NAMALWA (cell line): ENCODE measurements around the gene TREML1.
"Not testable (repeated sequence)": the region's sequence is repeated elsewhere in the genome, so short reads cannot be mapped to it uniquely, and the experiment has no call there.

Experiments
- DNase-seq: peaks from one replicate; pipeline ENCODE4 v3.0.0-alpha.2; 2015; ENCODE audit warnings: low spot score

TREML1 gene

GRCh38 chr6:41147917-41148316 is 6.2 kb downstream of the TREML1 start:
- no peak for DNase-seq

- no peak for DNase-seq
Measured at GRCh38 chr6:41136911-41137310, 17.2 kb downstream of the TREML1 start.

GRCh38 chr6:41135062-41135832 is 18.9 kb downstream of the TREML1 start:
- no peak for DNase-seq

GRCh38 chr6:41132254-41132653 is 21.9 kb downstream of the TREML1 start:
- DNase-seq = no peak

GRCh38 chr6:41125282-41125681 is 28.9 kb downstream of the TREML1 start:
- no peak for DNase-seq

- no peak for DNase-seq
Measured at GRCh38 chr6:41122918-41123317, 31.2 kb downstream of the TREML1 start.

DNA sequence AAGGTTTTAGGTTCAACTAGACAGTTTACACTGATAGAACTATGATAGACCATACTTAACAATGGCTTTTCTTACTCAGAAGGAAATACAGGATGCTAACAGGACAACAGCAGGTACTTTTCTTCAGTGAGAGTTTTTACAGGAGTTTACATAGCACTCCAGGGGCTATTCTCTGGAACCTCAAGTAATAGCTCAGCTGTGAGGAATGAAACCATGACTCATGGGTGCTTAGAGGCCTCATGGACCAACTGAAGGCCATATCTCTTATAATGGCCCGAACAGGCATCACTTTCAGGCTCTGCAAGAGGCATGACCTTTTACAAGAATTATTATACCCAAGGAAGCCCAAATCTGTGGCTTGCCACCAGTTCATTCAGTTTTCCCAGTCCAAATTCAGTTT is 31.8 kb downstream of the TREML1 start:
- DNase-seq = no peak

- DNase-seq = no peak
Measured at GRCh38 chr6:41120058-41120457, 34.1 kb downstream of the TREML1 start.

DNA sequence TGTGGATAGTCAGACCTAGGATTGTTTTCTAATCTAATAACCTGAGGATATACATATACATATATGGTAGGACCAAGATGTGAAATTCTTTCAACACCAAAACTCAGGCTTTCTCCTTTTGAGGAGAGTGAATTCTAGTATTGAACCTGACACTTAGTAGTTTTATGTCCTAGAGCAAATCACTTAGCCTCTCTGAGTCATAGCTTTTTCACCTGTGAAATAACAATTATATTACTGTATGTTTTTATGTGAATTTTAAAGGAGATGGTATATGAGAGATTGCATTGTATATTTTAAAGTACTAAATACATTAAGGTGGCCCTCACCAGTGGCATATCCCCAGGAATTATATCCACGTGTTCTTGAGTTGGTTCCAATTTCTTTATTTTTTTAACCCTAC is 34.6 kb downstream of the TREML1 start:
- no peak for DNase-seq

DNA sequence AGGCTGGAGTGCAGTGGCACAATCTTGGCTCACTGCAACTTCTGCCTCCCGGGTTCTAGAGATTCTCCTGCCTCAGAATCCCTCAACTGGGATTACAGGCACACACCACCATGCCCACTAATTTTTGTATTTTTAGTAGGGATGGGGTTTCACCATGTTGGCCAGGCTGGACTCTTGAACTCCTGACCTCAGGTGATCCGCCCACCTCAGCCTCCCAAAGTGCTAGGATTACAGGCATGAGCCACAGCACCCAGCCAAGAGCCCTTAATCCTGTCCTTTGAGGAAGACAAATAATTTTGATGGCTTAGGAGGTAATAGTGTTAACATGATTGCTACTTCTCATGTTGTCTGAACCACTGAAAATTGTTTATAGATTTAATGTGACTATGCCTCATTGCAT is 39.1 kb downstream of the TREML1 start:
- not testable (repeated sequence) for DNase-seq

- no peak for DNase-seq
Measured at GRCh38 chr6:41111017-41111416, 43.1 kb downstream of the TREML1 start.

GRCh38 chr6:41103847-41104246 is 50.3 kb downstream of the TREML1 start:
- DNase-seq = no peak

DNA sequence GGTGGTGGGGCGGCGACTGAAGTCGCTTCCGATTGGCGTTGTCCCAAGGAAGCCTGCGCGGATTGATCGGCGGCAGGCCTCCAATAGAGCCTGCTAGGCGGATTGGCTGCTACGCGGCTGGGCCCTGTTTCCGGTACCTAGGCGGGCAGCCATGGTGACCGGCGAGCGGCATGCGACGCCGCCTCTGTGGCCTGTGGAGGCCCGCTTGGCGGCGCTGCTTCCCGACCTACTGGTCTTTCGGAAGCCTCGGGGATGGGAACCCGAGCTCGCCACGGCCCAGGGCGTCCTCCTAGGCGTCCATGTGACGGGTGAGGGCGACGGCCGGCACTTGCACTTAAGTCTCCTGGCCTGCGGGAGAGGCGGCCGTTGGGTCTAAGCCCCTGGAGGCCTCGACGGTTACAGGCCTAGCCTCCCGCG is 53.3 kb downstream of the TREML1 start:
- no peak for DNase-seq
